Liver (tissue), 3 donors: Measurements from ENCODE around the gene STRA8.

ENCODE experiments used
- FOXA1 ChIP-seq: IDR thresholded peaks from 2 replicates; pipeline ENCODE4 v1.6.1; 2016; ENCODE audit warnings: antibody characterized with exemption
- GABPA ChIP-seq, 2 donors: IDR thresholded peaks in 1 of 2; conservative IDR thresholded peaks in 1 of 2; 2 replicates each; pipeline ENCODE4 v1.6.1; 2016; ENCODE audit warnings: antibody characterized with exemption in 2 of 2, mild to moderate bottlenecking in 1 of 2, moderate library complexity in 1 of 2
- JUND ChIP-seq, 2 donors: IDR thresholded peaks; 2 replicates each; pipeline ENCODE4 v1.6.1; 2016; ENCODE audit warnings: antibody characterized with exemption in 2 of 2
- RAD21 ChIP-seq, 2 donors: IDR thresholded peaks; 2 replicates each; pipeline ENCODE4 v1.6.1; 2016; ENCODE audit warnings: antibody characterized with exemption in 2 of 2, mild to moderate bottlenecking in 2 of 2
- TAF1 ChIP-seq: conservative IDR thresholded peaks from 2 replicates; pipeline ENCODE4 v1.6.1; 2016; ENCODE audit warnings: antibody characterized with exemption, mild to moderate bottlenecking
- YY1 ChIP-seq: IDR thresholded peaks from 2 replicates; pipeline ENCODE4 v1.6.1; 2016; ENCODE audit warnings: antibody characterized with exemption, mild to moderate bottlenecking
- TF ChIP-seq, protein P1 (sequence below): IDR thresholded peaks from 2 replicates; pipeline ENCODE4 v1.6.1; 2016; ENCODE audit warnings: antibody characterized with exemption
- TF ChIP-seq, protein P2 (sequence below): fragments of 150-350 bp; IDR thresholded peaks from 2 replicates; pipeline ENCODE4 v1.5.1; 2017; ENCODE audit warnings: improper control_type of control experiment, low read depth, low read length; ENCODE audit not compliant: missing input control
- TF ChIP-seq, protein P3 (sequence below): IDR thresholded peaks from 2 replicates; pipeline ENCODE4 v1.6.1; 2016; ENCODE audit warnings: antibody characterized with exemption, mild to moderate bottlenecking
- TF ChIP-seq, protein P4 (sequence below): IDR thresholded peaks from 2 replicates; pipeline ENCODE4 v1.6.1; 2016; ENCODE audit warnings: antibody characterized with exemption
- donor health status: healthy.
- donor health status: healthy.

DNA sequence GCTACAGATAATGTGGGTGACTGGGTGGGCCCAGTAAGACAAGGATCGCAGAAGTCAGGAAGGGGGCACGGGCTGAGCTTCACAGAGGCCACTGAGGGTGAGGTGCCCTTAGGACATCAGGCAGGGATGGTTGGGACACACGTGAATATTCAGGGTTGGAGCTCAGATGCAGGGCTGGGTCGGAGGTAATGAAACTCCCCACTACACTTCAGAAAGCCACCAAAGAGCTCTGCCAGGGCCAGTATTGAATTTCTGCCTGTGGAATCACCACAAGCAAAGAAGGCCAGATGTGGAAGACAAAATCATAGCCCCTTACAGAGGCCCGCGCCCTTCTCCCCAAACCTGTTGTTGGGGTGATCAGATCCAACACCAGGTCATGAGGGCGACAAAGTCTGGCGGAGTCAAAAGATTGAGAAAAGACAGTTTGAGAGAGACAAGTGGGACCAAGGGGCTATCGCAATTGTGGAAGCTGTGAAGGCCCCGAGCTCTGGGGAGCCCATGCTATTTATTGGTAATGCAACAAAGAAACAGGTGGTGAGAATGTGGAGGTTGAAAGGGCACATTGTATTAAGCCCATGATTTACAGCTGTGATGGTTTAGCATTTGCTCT lies 42.4 kb downstream of the STRA8 start:
- TF ChIP-seq, protein P1, sequence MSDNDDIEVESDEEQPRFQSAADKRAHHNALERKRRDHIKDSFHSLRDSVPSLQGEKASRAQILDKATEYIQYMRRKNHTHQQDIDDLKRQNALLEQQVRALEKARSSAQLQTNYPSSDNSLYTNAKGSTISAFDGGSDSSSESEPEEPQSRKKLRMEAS: no peak
- TF ChIP-seq RAD21 (IDR thresholded peaks at IDR 0.05) (no peak), YY1 (no peak), FOXA1 (no peak), GABPA (IDR thresholded peaks at IDR 0.05 in 1 of 2, conservative IDR thresholded peaks at IDR 0.05 in 1 of 2) (no peak), JUND (IDR thresholded peaks at IDR 0.05) (no peak), TAF1 (no peak)
- TF ChIP-seq, protein P2, sequence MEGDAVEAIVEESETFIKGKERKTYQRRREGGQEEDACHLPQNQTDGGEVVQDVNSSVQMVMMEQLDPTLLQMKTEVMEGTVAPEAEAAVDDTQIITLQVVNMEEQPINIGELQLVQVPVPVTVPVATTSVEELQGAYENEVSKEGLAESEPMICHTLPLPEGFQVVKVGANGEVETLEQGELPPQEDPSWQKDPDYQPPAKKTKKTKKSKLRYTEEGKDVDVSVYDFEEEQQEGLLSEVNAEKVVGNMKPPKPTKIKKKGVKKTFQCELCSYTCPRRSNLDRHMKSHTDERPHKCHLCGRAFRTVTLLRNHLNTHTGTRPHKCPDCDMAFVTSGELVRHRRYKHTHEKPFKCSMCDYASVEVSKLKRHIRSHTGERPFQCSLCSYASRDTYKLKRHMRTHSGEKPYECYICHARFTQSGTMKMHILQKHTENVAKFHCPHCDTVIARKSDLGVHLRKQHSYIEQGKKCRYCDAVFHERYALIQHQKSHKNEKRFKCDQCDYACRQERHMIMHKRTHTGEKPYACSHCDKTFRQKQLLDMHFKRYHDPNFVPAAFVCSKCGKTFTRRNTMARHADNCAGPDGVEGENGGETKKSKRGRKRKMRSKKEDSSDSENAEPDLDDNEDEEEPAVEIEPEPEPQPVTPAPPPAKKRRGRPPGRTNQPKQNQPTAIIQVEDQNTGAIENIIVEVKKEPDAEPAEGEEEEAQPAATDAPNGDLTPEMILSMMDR: no peak
- TF ChIP-seq, protein P3, sequence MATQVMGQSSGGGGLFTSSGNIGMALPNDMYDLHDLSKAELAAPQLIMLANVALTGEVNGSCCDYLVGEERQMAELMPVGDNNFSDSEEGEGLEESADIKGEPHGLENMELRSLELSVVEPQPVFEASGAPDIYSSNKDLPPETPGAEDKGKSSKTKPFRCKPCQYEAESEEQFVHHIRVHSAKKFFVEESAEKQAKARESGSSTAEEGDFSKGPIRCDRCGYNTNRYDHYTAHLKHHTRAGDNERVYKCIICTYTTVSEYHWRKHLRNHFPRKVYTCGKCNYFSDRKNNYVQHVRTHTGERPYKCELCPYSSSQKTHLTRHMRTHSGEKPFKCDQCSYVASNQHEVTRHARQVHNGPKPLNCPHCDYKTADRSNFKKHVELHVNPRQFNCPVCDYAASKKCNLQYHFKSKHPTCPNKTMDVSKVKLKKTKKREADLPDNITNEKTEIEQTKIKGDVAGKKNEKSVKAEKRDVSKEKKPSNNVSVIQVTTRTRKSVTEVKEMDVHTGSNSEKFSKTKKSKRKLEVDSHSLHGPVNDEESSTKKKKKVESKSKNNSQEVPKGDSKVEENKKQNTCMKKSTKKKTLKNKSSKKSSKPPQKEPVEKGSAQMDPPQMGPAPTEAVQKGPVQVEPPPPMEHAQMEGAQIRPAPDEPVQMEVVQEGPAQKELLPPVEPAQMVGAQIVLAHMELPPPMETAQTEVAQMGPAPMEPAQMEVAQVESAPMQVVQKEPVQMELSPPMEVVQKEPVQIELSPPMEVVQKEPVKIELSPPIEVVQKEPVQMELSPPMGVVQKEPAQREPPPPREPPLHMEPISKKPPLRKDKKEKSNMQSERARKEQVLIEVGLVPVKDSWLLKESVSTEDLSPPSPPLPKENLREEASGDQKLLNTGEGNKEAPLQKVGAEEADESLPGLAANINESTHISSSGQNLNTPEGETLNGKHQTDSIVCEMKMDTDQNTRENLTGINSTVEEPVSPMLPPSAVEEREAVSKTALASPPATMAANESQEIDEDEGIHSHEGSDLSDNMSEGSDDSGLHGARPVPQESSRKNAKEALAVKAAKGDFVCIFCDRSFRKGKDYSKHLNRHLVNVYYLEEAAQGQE: no peak
- TF ChIP-seq, protein P4, sequence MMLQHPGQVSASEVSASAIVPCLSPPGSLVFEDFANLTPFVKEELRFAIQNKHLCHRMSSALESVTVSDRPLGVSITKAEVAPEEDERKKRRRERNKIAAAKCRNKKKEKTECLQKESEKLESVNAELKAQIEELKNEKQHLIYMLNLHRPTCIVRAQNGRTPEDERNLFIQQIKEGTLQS: no peak
